ENCODE data around the gene THAP6. TPM values are rescaled to one million over a fixed set of nuclear protein-coding genes. Genes with fewer than 3 reads are reported as not detected.
"Not testable (repeated sequence)": the region's sequence is repeated elsewhere in the genome, so short reads cannot be mapped to it uniquely, and the experiment has no call there.

THAP6 gene
- total and polyA plus RNA-seq, 5 donors from 2014 or later: 15.7 to 29.1 (median 19.1) TPM

DNA sequence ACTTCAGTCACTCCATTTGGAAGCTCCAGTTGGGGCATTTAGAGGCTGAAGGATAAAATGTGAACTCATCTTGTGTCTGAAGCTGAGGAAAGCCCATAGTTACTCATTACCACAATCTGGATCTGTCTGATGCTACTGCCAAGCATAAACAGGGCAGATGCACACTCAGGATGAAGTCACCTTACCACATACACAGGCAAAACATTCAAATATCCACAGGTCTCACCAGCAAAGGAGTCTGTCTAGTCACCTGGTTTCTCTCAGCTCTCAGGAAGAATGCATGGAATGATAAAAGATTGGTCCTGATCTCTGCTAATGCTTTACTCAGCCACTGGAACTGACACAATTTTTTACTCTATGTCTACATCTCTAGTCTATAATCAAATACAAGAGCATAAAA, 28.6 kb downstream of the THAP6 start:
- H3K4me3 Mint-ChIP-seq: no peak overlapping the region
- H3K27ac Mint-ChIP-seq: peak overlapping the region in 1 of 3 donors; percentile 11
- H3K27me3 Mint-ChIP-seq: no peaks in the 10 kb centered on the region
- H3K9me3 Mint-ChIP-seq: no peaks in the 10 kb centered on the region
- Histone ChIP-seq H3K36me3 (ENCODE audit: control insufficient read depth, insufficient read depth, low read length) (peaks cover 12% of the 10 kb centered on the region), H3K4me3 (ENCODE audit: low read depth, low read length) (no peak overlapping the region), H3K9me3 (ENCODE audit: control insufficient read depth in 2 of 2, low read length in 2 of 2) (no peaks in the 10 kb centered on the region), H3K4me1 (ENCODE audit: control insufficient read depth, insufficient read depth, low read length, poor library complexity, severe bottlenecking) (no peaks in the 10 kb centered on the region), H3K27ac (ENCODE audit: insufficient read depth, low read length, poor library complexity, severe bottlenecking) (no peak overlapping the region), H3K27me3 (ENCODE audit: control insufficient read depth, insufficient read depth, low read length) (no peaks in the 10 kb centered on the region)
- ATAC-seq (ENCODE audit: low read depth in 2 of 2): no peak
- no peaks in the 10 kb centered on the region for H3K4me1 Mint-ChIP-seq
- DNase-seq: no peak
- H3K36me3 Mint-ChIP-seq: peaks cover 19% of the 10 kb centered on the region

DNA sequence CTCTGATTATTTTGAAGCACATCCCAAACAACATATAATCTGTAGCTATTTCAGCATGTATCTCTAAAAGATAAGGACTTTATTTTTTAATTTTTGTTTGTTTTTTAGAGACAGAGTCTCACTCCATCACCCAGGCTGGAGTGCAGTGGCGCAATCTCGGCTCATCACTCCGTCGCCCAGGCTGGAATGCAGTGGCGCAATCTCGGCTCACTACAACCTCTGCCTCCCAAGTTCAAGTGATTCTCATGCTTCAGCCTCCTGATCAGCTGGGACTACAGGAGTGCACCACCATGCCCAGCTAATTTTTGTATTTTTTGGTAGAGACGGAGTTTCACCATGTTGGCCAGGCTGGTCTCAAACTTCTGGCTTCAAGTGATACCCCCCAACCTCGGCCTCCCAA, 29.9 kb downstream of the THAP6 start:
- H3K9me3 ChIP-seq (ENCODE audit: control insufficient read depth in 2 of 2, low read length in 2 of 2); H3K4me3 Mint-ChIP-seq; H3K27ac ChIP-seq (ENCODE audit: insufficient read depth, low read length, poor library complexity, severe bottlenecking); H3K27me3 ChIP-seq (ENCODE audit: control insufficient read depth, insufficient read depth, low read length); H3K27ac Mint-ChIP-seq; H3K4me3 ChIP-seq (ENCODE audit: low read depth, low read length); H3K4me1 ChIP-seq (ENCODE audit: control insufficient read depth, insufficient read depth, low read length, poor library complexity, severe bottlenecking); H3K27me3 Mint-ChIP-seq; H3K4me1 Mint-ChIP-seq; DNase-seq; ATAC-seq (ENCODE audit: low read depth in 2 of 2); H3K9me3 Mint-ChIP-seq: not testable (repeated sequence)
- peaks cover 16% of the 10 kb centered on the region for H3K36me3 Mint-ChIP-seq
- peaks cover 11% of the 10 kb centered on the region for H3K36me3 ChIP-seq (ENCODE audit: control insufficient read depth, insufficient read depth, low read length)

DNA sequence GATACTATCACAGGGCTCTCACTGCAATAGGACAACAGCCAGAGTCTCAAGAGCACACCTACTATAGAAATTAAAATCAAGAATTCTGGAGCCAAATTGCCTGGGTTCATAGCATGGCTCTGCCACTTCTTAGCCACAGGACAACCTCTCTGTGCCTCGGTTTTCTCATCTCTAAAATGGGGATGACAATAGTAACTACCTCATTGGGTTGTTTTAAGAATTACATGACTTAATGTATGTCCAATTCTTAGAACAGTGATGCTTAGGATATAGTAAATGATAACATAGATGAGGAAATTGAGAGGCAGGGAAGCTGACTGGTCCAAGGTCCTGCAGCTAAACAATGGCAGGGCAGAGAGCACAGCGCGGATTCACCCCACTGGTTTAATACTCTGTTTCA, 30.6 kb downstream of the THAP6 start:
- H3K4me3 Mint-ChIP-seq: no peak overlapping the region
- H3K9me3 Mint-ChIP-seq: no peaks in the 10 kb centered on the region
- H3K4me1 ChIP-seq (ENCODE audit: control insufficient read depth, insufficient read depth, low read length, poor library complexity, severe bottlenecking): no peaks in the 10 kb centered on the region
- ATAC-seq (ENCODE audit: low read depth in 2 of 2) (no peak), DNase-seq (no peak)
- peak overlapping the region in 1 of 3 donors; percentile 24 for H3K27ac Mint-ChIP-seq
- peaks cover 16% of the 10 kb centered on the region for H3K36me3 Mint-ChIP-seq
- H3K36me3 ChIP-seq (ENCODE audit: control insufficient read depth, insufficient read depth, low read length): peaks cover 9% of the 10 kb centered on the region
- no peaks in the 10 kb centered on the region for H3K9me3 ChIP-seq (ENCODE audit: control insufficient read depth in 2 of 2, low read length in 2 of 2)
- no peaks in the 10 kb centered on the region for H3K4me1 Mint-ChIP-seq
- no peak overlapping the region for H3K27ac ChIP-seq (ENCODE audit: insufficient read depth, low read length, poor library complexity, severe bottlenecking)
- no peak overlapping the region for H3K4me3 ChIP-seq (ENCODE audit: low read depth, low read length)
- H3K27me3 Mint-ChIP-seq: no peaks in the 10 kb centered on the region
- no peaks in the 10 kb centered on the region for H3K27me3 ChIP-seq (ENCODE audit: control insufficient read depth, insufficient read depth, low read length)

DNA sequence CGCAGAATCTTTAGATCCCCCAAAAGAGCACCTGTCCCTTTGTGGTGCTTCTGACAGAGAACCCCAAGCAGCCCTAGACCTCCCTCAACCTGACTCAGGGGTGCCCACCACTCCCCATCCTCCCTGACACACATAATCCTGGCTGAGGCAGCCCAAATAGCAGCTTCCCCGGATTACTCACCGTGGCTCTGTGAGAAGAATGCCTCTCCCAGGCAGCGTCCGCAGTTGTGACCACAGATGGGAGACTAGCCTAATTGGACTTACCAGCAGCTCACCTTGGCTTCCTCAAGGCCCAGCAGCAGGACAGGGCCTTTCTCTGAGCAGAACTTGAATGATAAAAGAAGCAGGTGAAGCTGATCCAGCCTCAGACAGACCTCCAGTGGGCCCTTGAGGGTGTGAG, 31.3 kb downstream of the THAP6 start:
- H3K9me3 ChIP-seq (ENCODE audit: control insufficient read depth in 2 of 2, low read length in 2 of 2): no peaks in the 10 kb centered on the region
- H3K9me3 Mint-ChIP-seq: no peaks in the 10 kb centered on the region
- no peaks in the 10 kb centered on the region for H3K27me3 ChIP-seq (ENCODE audit: control insufficient read depth, insufficient read depth, low read length)
- H3K27ac Mint-ChIP-seq: peak overlapping the region in 1 of 3 donors; percentile 24
- no peak for DNase-seq
- H3K4me1 Mint-ChIP-seq: no peaks in the 10 kb centered on the region
- H3K27me3 Mint-ChIP-seq: no peaks in the 10 kb centered on the region
- no peak overlapping the region for H3K4me3 Mint-ChIP-seq
- peaks cover 16% of the 10 kb centered on the region for H3K36me3 Mint-ChIP-seq
- H3K4me3 ChIP-seq (ENCODE audit: low read depth, low read length): no peak overlapping the region
- no peak overlapping the region for H3K27ac ChIP-seq (ENCODE audit: insufficient read depth, low read length, poor library complexity, severe bottlenecking)
- H3K4me1 ChIP-seq (ENCODE audit: control insufficient read depth, insufficient read depth, low read length, poor library complexity, severe bottlenecking): no peaks in the 10 kb centered on the region
- peaks cover 5% of the 10 kb centered on the region for H3K36me3 ChIP-seq (ENCODE audit: control insufficient read depth, insufficient read depth, low read length)
- no peak for ATAC-seq (ENCODE audit: low read depth in 2 of 2)

DNA sequence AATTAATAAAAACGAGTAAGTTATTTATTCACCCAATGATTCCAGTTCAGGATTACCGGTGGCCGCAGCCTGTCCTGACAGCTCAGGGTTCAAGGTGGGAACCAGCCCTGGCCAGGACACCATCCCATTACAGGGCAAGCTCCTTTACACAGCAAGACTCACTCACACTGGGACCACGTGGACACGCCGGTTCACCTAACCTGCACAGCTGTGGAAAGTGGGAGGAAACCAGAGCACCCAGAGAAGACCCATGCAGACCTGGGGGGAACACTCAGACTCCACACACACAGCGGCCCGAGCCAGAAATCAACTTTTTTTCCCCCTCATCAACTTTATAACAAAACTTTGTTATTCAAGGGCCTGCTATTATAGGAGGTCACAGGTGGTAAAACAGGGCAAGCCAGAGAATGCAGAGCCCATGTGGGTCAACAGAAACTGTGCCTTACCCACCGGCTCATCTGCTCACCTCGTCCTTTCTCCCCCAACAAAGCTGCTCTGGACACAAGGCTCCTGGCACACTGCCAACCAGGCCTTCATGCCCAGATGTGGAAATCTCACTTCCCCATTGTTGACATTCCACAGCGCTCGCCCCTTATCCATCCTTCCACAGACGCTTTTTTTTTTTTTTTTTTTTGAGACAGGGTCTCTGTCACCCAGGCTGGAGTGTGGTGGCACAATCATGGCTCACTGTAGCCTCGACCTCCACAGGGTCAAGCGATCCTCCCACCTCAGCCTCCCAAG, 33.5 kb downstream of the THAP6 start:
- no peaks in the 10 kb centered on the region for H3K9me3 Mint-ChIP-seq
- Histone ChIP-seq H3K4me3 (ENCODE audit: low read depth, low read length) (no peak overlapping the region), H3K36me3 (ENCODE audit: control insufficient read depth, insufficient read depth, low read length) (peaks cover 5% of the 10 kb centered on the region), H3K9me3 (ENCODE audit: control insufficient read depth in 2 of 2, low read length in 2 of 2) (no peaks in the 10 kb centered on the region), H3K27me3 (ENCODE audit: control insufficient read depth, insufficient read depth, low read length) (no peaks in the 10 kb centered on the region), H3K27ac (ENCODE audit: insufficient read depth, low read length, poor library complexity, severe bottlenecking) (no peak overlapping the region), H3K4me1 (ENCODE audit: control insufficient read depth, insufficient read depth, low read length, poor library complexity, severe bottlenecking) (no peaks in the 10 kb centered on the region)
- ATAC-seq (ENCODE audit: low read depth in 2 of 2) (no peak), DNase-seq (no peak)
- peak overlapping the region in 1 of 3 donors; percentile 41 for H3K27ac Mint-ChIP-seq
- H3K36me3 Mint-ChIP-seq: peaks cover 3% of the 10 kb centered on the region
- H3K27me3 Mint-ChIP-seq: no peaks in the 10 kb centered on the region
- H3K4me3 Mint-ChIP-seq: no peak overlapping the region
- no peaks in the 10 kb centered on the region for H3K4me1 Mint-ChIP-seq

DNA sequence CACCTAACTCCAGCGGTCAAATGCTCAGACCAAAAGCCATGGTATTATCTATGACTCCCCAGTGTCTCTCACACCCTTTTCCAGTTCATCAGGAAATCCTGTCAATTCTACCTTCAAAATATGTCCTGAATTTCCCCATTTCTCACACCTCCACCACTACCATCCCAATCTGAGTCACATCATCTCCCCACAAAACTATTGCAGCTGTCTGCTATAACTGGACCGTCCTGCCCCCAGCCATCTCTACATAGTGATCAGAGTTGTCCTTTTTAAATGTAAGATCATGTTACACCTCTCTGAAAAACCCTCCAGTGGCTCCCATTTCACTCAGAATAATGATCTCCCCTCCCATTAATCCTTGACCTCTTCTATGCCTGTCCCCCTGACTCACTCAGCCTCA, 34.7 kb downstream of the THAP6 start:
- H3K4me3 Mint-ChIP-seq: no peak overlapping the region
- Histone ChIP-seq H3K36me3 (ENCODE audit: control insufficient read depth, insufficient read depth, low read length) (peaks cover 3% of the 10 kb centered on the region), H3K4me1 (ENCODE audit: control insufficient read depth, insufficient read depth, low read length, poor library complexity, severe bottlenecking) (no peaks in the 10 kb centered on the region), H3K4me3 (ENCODE audit: low read depth, low read length) (no peak overlapping the region), H3K27me3 (ENCODE audit: control insufficient read depth, insufficient read depth, low read length) (no peaks in the 10 kb centered on the region), H3K9me3 (ENCODE audit: control insufficient read depth in 2 of 2, low read length in 2 of 2) (no peaks in the 10 kb centered on the region), H3K27ac (ENCODE audit: insufficient read depth, low read length, poor library complexity, severe bottlenecking) (no peak overlapping the region)
- H3K27me3 Mint-ChIP-seq: no peaks in the 10 kb centered on the region
- H3K4me1 Mint-ChIP-seq: no peaks in the 10 kb centered on the region
- DNase-seq (no peak), ATAC-seq (ENCODE audit: low read depth in 2 of 2) (no peak)
- H3K9me3 Mint-ChIP-seq: no peaks in the 10 kb centered on the region
- peaks cover 3% of the 10 kb centered on the region for H3K36me3 Mint-ChIP-seq
- no peak overlapping the region for H3K27ac Mint-ChIP-seq

DNA sequence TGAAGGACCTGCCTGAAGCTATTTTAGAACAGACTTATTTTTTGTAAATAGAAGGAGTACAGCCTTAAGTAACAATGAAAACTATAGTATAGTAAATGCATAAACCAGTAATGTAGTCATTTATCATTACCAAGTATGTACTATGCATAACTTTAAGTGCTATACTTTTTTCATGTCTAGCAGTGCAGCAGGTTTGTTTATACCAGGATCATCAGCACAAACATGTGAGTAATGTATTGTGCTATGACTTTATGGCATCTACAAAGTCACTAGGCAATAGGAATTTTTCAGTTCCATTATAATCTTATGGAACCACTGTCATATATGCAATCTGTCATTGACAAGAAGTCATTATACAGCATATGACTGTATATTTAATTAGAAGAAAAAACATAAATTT, 38.2 kb downstream of the THAP6 start:
- ATAC-seq (ENCODE audit: low read depth in 2 of 2): no peak
- peaks cover 2% of the 10 kb centered on the region for H3K27me3 ChIP-seq (ENCODE audit: control insufficient read depth, insufficient read depth, low read length)
- no peak overlapping the region for H3K27ac ChIP-seq (ENCODE audit: insufficient read depth, low read length, poor library complexity, severe bottlenecking)
- no peak overlapping the region for H3K4me3 ChIP-seq (ENCODE audit: low read depth, low read length)
- no peaks in the 10 kb centered on the region for H3K4me1 ChIP-seq (ENCODE audit: control insufficient read depth, insufficient read depth, low read length, poor library complexity, severe bottlenecking)
- no peak overlapping the region for H3K27ac Mint-ChIP-seq
- DNase-seq: no peak
- H3K36me3 Mint-ChIP-seq: no peaks in the 10 kb centered on the region
- H3K4me3 Mint-ChIP-seq: no peak overlapping the region
- H3K9me3 Mint-ChIP-seq: no peaks in the 10 kb centered on the region
- no peaks in the 10 kb centered on the region for H3K36me3 ChIP-seq (ENCODE audit: control insufficient read depth, insufficient read depth, low read length)
- H3K4me1 Mint-ChIP-seq: peaks cover 0 to 5% (median 1%) of the 10 kb centered on the region in 4 donors
- no peaks in the 10 kb centered on the region for H3K9me3 ChIP-seq (ENCODE audit: control insufficient read depth in 2 of 2, low read length in 2 of 2)
- peaks cover 22% of the 10 kb centered on the region for H3K27me3 Mint-ChIP-seq
